Heart right ventricle (tissue), 16 donors: ENCODE measurements around the gene SKAP2. TPM values are rescaled to one million over a fixed set of nuclear protein-coding genes. Genes with fewer than 3 reads are reported as not detected.

Experiments used
- ATAC-seq, 8 donors: fragments of 200-7000 bp; cut with Tn5 transposase; one replicate each; pipeline ENCODE4 v1.9.1; 2020; ENCODE audit warnings: mild to moderate bottlenecking in 8 of 8, moderate library complexity in 8 of 8, moderate number of reproducible peaks in 1 of 8
- DNase-seq, 2 donors: peaks; one replicate each; pipeline ENCODE4 v3.0.0-alpha.2; 2020
- H3K27ac ChIP-seq, 10 donors: fragments of 200-600 bp; sonication (generic) in 2 of 10; one replicate each; pipeline versions ENCODE4 v1.5.0 to v1.8.0; 2020 to 2022; ENCODE audit warnings: mild to moderate bottlenecking in 3 of 10
- H3K27me3 ChIP-seq, 7 donors: fragments of 200-600 bp; one replicate each; pipeline ENCODE4 v1.8.0; 2021 to 2022; ENCODE audit warnings: mild to moderate bottlenecking in 2 of 7
- H3K36me3 ChIP-seq, 9 donors: fragments of 200-600 bp; sonication (generic) in 1 of 9; one replicate each; pipeline versions ENCODE4 v1.5.0 to v1.8.0; 2020 to 2022; ENCODE audit warnings: mild to moderate bottlenecking in 2 of 9
- H3K4me1 ChIP-seq, 9 donors: fragments of 200-600 bp; sonication (generic) in 1 of 9; one replicate each; pipeline versions ENCODE4 v1.5.0 to v1.8.0; 2020 to 2022; ENCODE audit warnings: mild to moderate bottlenecking in 4 of 9
- H3K4me3 ChIP-seq, 10 donors: fragments of 200-600 bp; sonication (generic) in 2 of 10; one replicate each; pipeline versions ENCODE4 v1.5.0 to v1.8.0; 2020 to 2022; ENCODE audit warnings: mild to moderate bottlenecking in 7 of 10, moderate library complexity in 2 of 10
- H3K9me3 ChIP-seq, 11 donors: fragments of 200-600 bp in 10 of 11; sonication (generic) in 2 of 11; one replicate each; pipeline versions ENCODE4 v1.5.0 to v1.8.0; 2013 to 2022; ENCODE audit warnings: mild to moderate bottlenecking in 2 of 11, control low read depth in 1 of 11, moderate library complexity in 1 of 11
- CTCF ChIP-seq, 9 donors: fragments of 200-600 bp; sonication (generic) in 2 of 9; IDR thresholded peaks; one replicate each; pipeline versions ENCODE4 v1.5.0 to v1.8.0; 2021 to 2022; ENCODE audit warnings: antibody characterized with exemption in 9 of 9, mild to moderate bottlenecking in 5 of 9, moderate library complexity in 1 of 9
- WGBS, 2 donors: extraction: QIAGEN DNeasy Blood & Tissue Kit; methylation state at CpG; one replicate each; pipeline ENCODE4 v1.1.7; 2013; ENCODE audit warnings: inconsistent platforms in 1 of 2; 5-methylcytosine and 5-hydroxymethylcytosine counted together
- intact Hi-C, 10 donors: fragments of 100-400 bp; cut with DNase I; formaldehyde crosslinking; loops; one replicate each; pipeline versions ENCODE4 v1.11.1 to v1.14.2; 2022
- polyA plus RNA-seq, 2 donors: library from polyadenylated mRNA; stranded (reverse); fragments of 200-250 nt; gene quantifications; one replicate each; pipeline ENCODE4 v1.2.3, GENCODE V29; 2013
- total RNA-seq, 10 donors: library from RNA; stranded (reverse); fragmentation: NEBNext Ultra II Directional in 3 of 10; extraction: Animal tissue kit (Norgen Biotek cat#: 25700) in 3 of 10; gene quantifications; one replicate each; pipeline versions ENCODE4 v1.2.1 to v1.2.4, GENCODE V29; 2021 to 2023
- donor health status: Arrhythmogenic right ventricular cardiomyopathy.
- donor health status: ischemic (EF 13 %, LVEDD 7.1; RV severe dilation, severe dysfunction).
- donor health status: healthy with polysubstance abuse.
- donor health status: DM: no; HTN: yes; CAD: no.
- donor health status: DM: no; HTN: no; CAD: no.
- donor health status: ischemic (EF 25% LVEDD 6.9; RV normal size, moderate dysfunction).
- donor health status: ischemic (EF 25% LVEDD 5.7; RV mildly dilated, moderate dysfunction).
- donor health status: healthy.
- donor health status: DM: yes; HTN: yes; CAD: no.
- donor health status: Ischemic cardiomyopathy.
- donor health status: ischemic (EF 35%, LVEDD 5.7; RV mildly dilated, moderate dysfunction).
- donor health status: nonischemic (EF 11% LVEDD 7.7; RV severe dilation, severe dysfunction).
- donor health status: DM: yes; HTN: yes; CAD: no.
- donor health status: PGD.
- donor health status: ischemic (EF 29% LVEDD 5.4; RV normal size, mild dysfunction).
- donor health status: nonischemic (EF 23%, LVEDD 6.1; RV moderate dilation, normal function).

Gene SKAP2
- total and polyA plus RNA-seq, 12 donors, result 1.9 to 12.3 (median 4.6) TPM

GRCh38 chr7:26897928-26898327 lies 33.5 kb upstream of the SKAP2 start:
- Histone ChIP-seq H3K27ac (no peak overlapping the region), H3K36me3 (no peaks in the 10 kb centered on the region), H3K4me3 (no peak overlapping the region), H3K9me3 (no peaks in the 10 kb centered on the region), H3K4me1 (no peaks in the 10 kb centered on the region), H3K27me3 (peaks cover 0 to 67% (median 19%) of the 10 kb centered on the region in 7 donors)
- DNase-seq, result no peak
- ATAC-seq, result no peak
- intact Hi-C loops, result no loop called here
- WGBS, 2 donors, result 87 to 95% methylated on average over 1 of the region's 1 CpG
- TF ChIP-seq CTCF (IDR thresholded peaks at IDR 0.05), result no peak

- peaks cover 0 to 31% (median 14%) of the 10 kb centered on the region in 7 donors for H3K27me3 ChIP-seq
- no peak for TF ChIP-seq CTCF (IDR thresholded peaks at IDR 0.05)
- H3K27ac ChIP-seq, result no peak overlapping the region
- no peaks in the 10 kb centered on the region for H3K36me3 ChIP-seq
- no peak for ATAC-seq
- no peak for DNase-seq
- WGBS, 2 donors, result 74 to 85% methylated on average over 3 of the region's 3 CpGs
- no peaks in the 10 kb centered on the region for H3K4me1 ChIP-seq
- H3K4me3 ChIP-seq, result no peak overlapping the region
- intact Hi-C loops, result no loop called here
- peaks cover 0 to 4% (median 0%) of the 10 kb centered on the region in 11 donors for H3K9me3 ChIP-seq
These were observed 27.3 kb upstream of the SKAP2 start for GRCh38 chr7:26891400-26892350.

- 83 to 84% methylated on average over 2 of the region's 2 CpGs for WGBS, 2 donors
- Histone ChIP-seq H3K27ac (no peak overlapping the region), H3K4me3 (no peak overlapping the region), H3K36me3 (no peaks in the 10 kb centered on the region), H3K27me3 (peaks cover 0 to 39% (median 4%) of the 10 kb centered on the region in 7 donors), H3K9me3 (peaks cover 0 to 38% (median 13%) of the 10 kb centered on the region in 11 donors), H3K4me1 (no peaks in the 10 kb centered on the region)
- intact Hi-C loops, result no loop called here
- no peak for DNase-seq
- TF ChIP-seq CTCF (IDR thresholded peaks at IDR 0.05), result no peak
- no peak for ATAC-seq
These were observed 16.5 kb upstream of the SKAP2 start for GRCh38 chr7:26880852-26881251.

- intact Hi-C loops, result no loop called here
- ATAC-seq (no peak), DNase-seq (no peak)
- Histone ChIP-seq H3K36me3 (no peaks in the 10 kb centered on the region), H3K4me1 (no peaks in the 10 kb centered on the region), H3K27me3 (peaks cover 0 to 40% (median 4%) of the 10 kb centered on the region in 7 donors), H3K4me3 (no peak overlapping the region), H3K9me3 (peaks cover 0 to 28% (median 13%) of the 10 kb centered on the region in 11 donors), H3K27ac (no peak overlapping the region)
- 78 to 88% methylated on average over 1 of the region's 1 CpG for WGBS, 2 donors
- no peak for TF ChIP-seq CTCF (IDR thresholded peaks at IDR 0.05)
These were observed 15.3 kb upstream of the SKAP2 start for GRCh38 chr7:26879671-26880070.
